Lower lobe of right lung (tissue), 2 donors: ENCODE measurements around the gene DAP. TPM values are rescaled to one million over a fixed set of nuclear protein-coding genes. Genes with fewer than 3 reads are reported as not detected.

ENCODE experiments used
- ATAC-seq, 2 donors: fragments of 200-7000 bp; cut with Tn5 transposase; one replicate each; pipeline ENCODE4 v1.9.1; 2020 to 2022; ENCODE audit warnings: mild to moderate bottlenecking in 2 of 2, moderate library complexity in 2 of 2
- DNase-seq: peaks from one replicate; pipeline ENCODE4 v3.0.0-alpha.2; 2020
- H3K27ac ChIP-seq: fragments of 200-600 bp; one replicate; pipeline ENCODE4 v1.8.0; 2022
- H3K27me3 ChIP-seq: fragments of 200-600 bp; one replicate; pipeline ENCODE4 v1.8.0; 2022; ENCODE audit warnings: low read depth
- H3K36me3 ChIP-seq: fragments of 200-600 bp; one replicate; pipeline ENCODE4 v1.8.0; 2022; ENCODE audit warnings: mild to moderate bottlenecking
- H3K4me1 ChIP-seq: fragments of 200-600 bp; one replicate; pipeline ENCODE4 v1.8.0; 2022
- H3K4me3 ChIP-seq: fragments of 200-600 bp; one replicate; pipeline ENCODE4 v1.8.0; 2022; ENCODE audit warnings: mild to moderate bottlenecking
- H3K9me3 ChIP-seq: fragments of 200-600 bp; one replicate; pipeline ENCODE4 v1.8.0; 2022
- intact Hi-C: fragments of 100-400 bp; cut with DNase I; formaldehyde crosslinking; loops from one replicate; pipeline ENCODE4 v1.11.0; 2022
- total RNA-seq: library from RNA; stranded (reverse); fragmentation: NEBNext Ultra II Directional; extraction: Animal tissue kit (Norgen Biotek cat#: 25700); gene quantifications from one replicate; pipeline ENCODE4 v1.2.1, GENCODE V29; 2021
- TF ChIP-seq, protein P1 (sequence below): fragments of 200-600 bp; IDR thresholded peaks from one replicate; pipeline ENCODE4 v1.8.0; 2022; ENCODE audit warnings: antibody characterized with exemption, mild to moderate bottlenecking
- donor health status: DM: no; HTN: yes; CAD: no; lungs with severe emphysema.

DAP gene
- total RNA-seq, 1 donor from 2014 or later, result 89.8 TPM

DNA sequence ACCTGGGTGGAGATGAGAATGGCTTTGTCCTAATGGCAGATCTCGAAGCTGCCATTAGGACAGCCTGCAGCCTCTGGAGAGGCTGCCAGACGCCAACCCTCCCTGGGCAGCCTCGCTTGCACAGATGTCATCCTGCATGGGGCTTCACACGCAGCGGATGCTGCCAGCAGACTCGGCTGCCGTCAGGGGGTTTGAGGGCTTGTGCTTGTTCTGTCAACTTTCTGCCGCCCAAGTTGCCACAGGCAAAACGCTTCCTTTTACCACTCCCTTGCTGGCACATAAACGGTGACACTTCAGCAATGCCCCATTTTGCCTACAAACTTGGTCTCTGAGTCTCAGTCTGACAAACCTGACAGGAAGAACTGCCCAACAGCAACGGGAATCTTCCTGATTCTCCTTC is 24.7 kb downstream of the DAP start:
- no peak for ATAC-seq
- Histone ChIP-seq H3K4me3 (no peak overlapping the region), H3K9me3 (no peaks in the 10 kb centered on the region), H3K27me3 (no peaks in the 10 kb centered on the region), H3K27ac (no peak overlapping the region), H3K4me1 (peaks cover 18% of the 10 kb centered on the region), H3K36me3 (peaks cover 10% of the 10 kb centered on the region)
- no peak for DNase-seq
- intact Hi-C loops, result no loop called here
- TF ChIP-seq, protein P1, sequence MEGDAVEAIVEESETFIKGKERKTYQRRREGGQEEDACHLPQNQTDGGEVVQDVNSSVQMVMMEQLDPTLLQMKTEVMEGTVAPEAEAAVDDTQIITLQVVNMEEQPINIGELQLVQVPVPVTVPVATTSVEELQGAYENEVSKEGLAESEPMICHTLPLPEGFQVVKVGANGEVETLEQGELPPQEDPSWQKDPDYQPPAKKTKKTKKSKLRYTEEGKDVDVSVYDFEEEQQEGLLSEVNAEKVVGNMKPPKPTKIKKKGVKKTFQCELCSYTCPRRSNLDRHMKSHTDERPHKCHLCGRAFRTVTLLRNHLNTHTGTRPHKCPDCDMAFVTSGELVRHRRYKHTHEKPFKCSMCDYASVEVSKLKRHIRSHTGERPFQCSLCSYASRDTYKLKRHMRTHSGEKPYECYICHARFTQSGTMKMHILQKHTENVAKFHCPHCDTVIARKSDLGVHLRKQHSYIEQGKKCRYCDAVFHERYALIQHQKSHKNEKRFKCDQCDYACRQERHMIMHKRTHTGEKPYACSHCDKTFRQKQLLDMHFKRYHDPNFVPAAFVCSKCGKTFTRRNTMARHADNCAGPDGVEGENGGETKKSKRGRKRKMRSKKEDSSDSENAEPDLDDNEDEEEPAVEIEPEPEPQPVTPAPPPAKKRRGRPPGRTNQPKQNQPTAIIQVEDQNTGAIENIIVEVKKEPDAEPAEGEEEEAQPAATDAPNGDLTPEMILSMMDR, result no peak

DNA sequence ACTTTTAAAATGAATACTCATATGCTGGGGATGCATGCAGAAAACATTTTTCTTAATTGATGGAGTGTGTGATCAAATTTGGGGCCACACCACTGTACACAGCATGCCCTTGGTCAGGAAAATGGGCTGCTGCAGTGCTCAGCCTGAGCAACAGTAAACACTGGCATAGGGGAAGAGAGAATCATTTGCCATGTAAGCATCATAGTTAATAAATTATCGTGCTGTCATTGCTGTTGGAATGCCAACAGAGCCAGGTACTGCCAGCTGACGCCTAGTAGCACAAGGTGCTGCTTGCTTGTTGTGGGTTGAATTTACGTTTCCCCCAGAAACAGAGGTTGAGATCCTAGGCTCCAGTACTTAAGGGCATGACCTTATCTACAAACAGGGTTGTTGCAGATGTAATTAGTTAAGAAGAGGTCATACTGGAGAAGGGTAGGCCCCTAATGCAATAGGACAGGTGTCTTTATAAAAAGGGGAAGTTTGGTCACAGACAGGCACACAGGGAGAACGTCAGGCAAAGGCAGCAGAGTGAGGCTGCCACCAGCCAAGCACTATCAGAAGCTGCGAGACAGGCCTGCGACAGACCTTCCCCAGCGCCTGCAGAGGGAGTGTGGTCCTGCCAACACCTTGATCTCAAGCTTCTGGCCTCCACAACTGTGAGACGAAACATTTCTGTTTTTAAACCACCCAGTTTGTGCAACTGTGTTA is 25.3 kb downstream of the DAP start:
- no peak overlapping the region for H3K27ac ChIP-seq

DNA sequence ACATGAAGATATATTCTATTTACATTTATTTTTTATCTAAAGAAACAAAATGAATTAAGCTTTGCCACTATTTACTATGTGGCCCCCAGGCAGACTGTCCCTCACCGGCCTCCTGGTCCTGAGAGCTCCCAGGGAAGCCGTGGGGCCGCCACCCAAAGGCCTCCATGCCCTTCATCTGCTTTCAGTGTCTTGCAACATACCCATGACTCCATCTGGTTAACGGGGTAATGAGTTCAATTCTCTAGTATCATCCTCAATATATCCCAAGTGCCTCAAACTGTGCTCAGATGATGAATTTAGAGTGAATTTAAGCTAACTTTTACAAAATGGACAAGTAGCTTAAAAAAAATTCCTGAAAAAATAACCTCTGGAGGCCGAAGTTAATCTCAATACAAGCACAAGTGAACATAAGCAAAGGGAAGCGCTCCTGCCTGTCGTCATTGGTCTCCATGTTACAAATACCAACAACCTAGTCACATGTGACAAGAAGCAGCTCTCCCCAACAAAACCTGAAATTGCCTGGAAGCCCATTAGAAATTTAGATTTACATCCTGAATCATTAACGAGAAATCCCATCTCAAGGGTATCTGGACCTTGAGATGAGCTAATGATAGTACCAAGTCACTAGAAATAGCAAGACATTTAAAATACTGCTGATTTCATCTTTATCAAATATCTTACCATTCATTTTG is 26.1 kb downstream of the DAP start:
- H3K27ac ChIP-seq, result no peak overlapping the region
- peaks cover 10% of the 10 kb centered on the region for H3K36me3 ChIP-seq
- no peak overlapping the region for H3K4me3 ChIP-seq
- DNase-seq (no peak), ATAC-seq (no peak)
- H3K9me3 ChIP-seq, result no peaks in the 10 kb centered on the region
- peaks cover 18% of the 10 kb centered on the region for H3K4me1 ChIP-seq
- H3K27me3 ChIP-seq, result no peaks in the 10 kb centered on the region
- TF ChIP-seq, protein P1, result no peak
- intact Hi-C loops, result no loop called here

More for the DNA sequence above, 25.3 kb downstream of the DAP start:
- Histone ChIP-seq H3K27me3 (no peaks in the 10 kb centered on the region), H3K9me3 (no peaks in the 10 kb centered on the region), H3K4me3 (no peak overlapping the region), H3K36me3 (peaks cover 10% of the 10 kb centered on the region), H3K4me1 (peaks cover 18% of the 10 kb centered on the region)
- TF ChIP-seq, protein P1, result no peak
- DNase-seq, result no peak
- no peak for ATAC-seq
- intact Hi-C loops, result no loop called here

DNA sequence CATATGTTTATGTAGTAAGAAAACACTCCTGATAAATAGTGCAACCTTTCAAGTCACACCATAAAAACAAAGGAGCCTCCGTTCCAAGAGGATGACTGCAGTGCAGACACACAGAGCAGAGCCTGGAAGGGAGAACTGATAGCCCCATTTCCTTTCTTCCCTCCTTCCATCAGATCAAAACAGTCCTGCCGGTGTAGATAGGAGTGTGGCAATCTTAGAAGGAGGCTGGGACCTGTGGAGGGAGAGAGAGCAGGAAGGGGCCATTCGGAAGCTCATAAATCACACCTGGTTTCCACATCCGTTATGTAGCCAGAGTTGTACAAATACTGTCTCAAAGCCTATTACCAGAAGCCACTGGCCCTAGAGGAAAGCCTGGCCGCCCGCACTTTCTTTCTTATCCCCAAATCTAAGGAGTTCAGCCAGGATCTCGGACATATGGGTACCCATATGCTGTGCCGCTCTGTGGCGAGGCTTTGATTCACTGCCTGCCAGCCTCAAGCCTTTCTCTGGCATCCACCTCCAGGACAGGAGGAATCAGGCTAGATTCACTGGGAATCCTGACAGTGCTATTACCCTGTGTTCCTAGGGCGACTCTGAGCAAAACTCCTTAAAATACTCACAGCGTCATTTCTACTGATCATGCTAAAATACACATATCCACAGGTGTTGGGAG is 26.9 kb downstream of the DAP start:
- intact Hi-C loops, result no loop called here
- peaks cover 10% of the 10 kb centered on the region for H3K36me3 ChIP-seq
- DNase-seq (no peak), ATAC-seq (no peak)
- H3K9me3 ChIP-seq, result no peaks in the 10 kb centered on the region
- H3K4me3 ChIP-seq, result no peak overlapping the region
- TF ChIP-seq, protein P1, result no peak
- peaks cover 18% of the 10 kb centered on the region for H3K4me1 ChIP-seq
- no peak overlapping the region for H3K27ac ChIP-seq
- H3K27me3 ChIP-seq, result no peaks in the 10 kb centered on the region

DNA sequence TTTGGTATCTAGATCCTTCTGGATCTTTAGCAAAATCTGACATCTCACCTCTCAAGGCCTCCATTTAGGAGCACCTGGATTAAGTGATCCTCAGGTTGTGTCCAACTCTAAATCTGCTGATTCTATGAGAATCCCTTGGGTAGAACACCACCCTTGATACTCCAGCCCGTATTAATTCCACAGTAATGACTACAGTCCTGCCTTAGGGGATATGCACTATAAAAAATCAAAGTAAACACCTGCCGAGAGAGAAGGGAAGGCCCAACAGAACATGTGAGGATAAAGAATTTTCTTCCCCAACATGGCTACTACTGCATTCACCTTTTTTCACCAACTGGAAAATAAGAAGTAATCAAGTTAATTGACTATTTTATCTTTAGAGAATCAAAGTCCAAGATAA is 27.6 kb downstream of the DAP start:
- Histone ChIP-seq H3K27ac (no peak overlapping the region), H3K27me3 (no peaks in the 10 kb centered on the region), H3K4me3 (no peak overlapping the region), H3K36me3 (peaks cover 10% of the 10 kb centered on the region), H3K9me3 (no peaks in the 10 kb centered on the region), H3K4me1 (peaks cover 18% of the 10 kb centered on the region)
- TF ChIP-seq, protein P1, result no peak
- no peak for DNase-seq
- intact Hi-C loops, result no loop called here
- ATAC-seq, result no peak
